CD4-positive, alpha-beta T cell treated with Interleukin-21 for 1 hour (primary cell): Measurements from ENCODE around the gene MYLK.

Experiments used
- DNase-seq: peaks from one replicate; pipeline ENCODE4 v3.0.0-alpha.2; 2020

Gene MYLK

GRCh38 chr3:123658118-123658851 is 225.8 kb downstream of the MYLK start:
- DNase-seq = no peak

GRCh38 chr3:123657568-123657967 is 226.6 kb downstream of the MYLK start:
- DNase-seq = no peak

GRCh38 chr3:123657111-123657510 is 227.0 kb downstream of the MYLK start:
- DNase-seq = no peak

DNA sequence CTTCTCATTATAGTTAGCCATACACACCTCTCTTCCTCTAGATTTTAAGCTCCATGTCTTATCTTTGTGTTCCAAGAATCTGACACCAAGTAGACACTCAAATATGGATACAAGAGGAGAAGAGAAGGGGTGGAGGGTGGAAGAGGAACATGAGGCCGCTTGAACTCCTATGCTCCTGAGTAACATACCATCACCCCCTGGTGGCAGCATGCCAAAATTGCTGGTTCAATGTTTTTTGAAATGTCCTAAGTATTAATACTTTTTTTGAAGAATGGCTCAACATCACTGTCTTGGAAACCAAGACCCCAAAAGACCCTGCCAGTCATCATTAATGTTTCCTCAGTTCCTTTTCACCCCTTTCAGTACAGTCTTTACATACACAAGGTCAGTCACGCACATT is 227.4 kb downstream of the MYLK start:
- no peak for DNase-seq

DNA sequence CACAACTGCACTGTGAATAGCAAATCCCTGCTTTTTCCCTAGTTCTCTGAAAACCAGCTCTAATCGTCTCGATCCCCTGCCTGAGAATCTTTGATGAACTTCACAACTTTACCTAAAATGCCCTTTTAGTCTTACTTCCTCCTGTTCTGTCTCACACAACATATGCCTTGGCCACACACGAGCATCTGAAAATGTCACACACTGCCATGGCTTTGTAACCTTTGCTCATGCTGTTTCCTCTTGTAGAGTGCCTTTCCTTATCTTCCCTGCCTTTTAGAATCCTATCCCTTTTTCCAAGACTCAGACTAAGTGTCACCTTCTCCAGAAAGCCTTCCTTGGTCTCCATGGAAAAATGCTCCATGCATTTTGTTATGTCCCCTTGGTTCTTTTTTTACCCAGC is 227.9 kb downstream of the MYLK start:
- no peak for DNase-seq

GRCh38 chr3:123655400-123655799 is 228.7 kb downstream of the MYLK start:
- DNase-seq = no peak

GRCh38 chr3:123653221-123653682 is 230.9 kb downstream of the MYLK start:
- DNase-seq = no peak

GRCh38 chr3:123652342-123652984 is 231.7 kb downstream of the MYLK start:
- DNase-seq = peak; percentile 10

- no peak for DNase-seq
Measured at GRCh38 chr3:123651449-123652341, 232.4 kb downstream of the MYLK start.

DNA sequence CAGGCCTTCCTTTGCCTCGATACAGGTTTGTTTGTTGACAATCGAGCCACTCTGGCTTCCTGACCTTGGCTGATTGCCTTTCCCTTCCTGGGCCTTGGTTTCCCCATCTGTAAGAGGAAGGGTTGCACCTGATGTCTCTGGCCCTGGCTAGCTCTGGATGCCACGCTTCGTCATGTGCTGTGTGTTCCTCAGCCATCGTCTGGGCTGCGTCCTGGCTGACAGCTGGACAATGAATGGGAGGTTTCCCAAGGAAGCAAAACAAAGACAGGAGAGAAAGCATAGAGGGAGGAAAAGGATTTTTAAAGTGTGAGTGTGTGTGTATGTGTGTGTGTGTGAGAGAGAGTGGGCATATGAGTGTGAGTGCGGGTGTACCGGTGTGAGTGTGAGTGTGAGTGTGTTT is 234.0 kb downstream of the MYLK start:
- DNase-seq = no peak

DNA sequence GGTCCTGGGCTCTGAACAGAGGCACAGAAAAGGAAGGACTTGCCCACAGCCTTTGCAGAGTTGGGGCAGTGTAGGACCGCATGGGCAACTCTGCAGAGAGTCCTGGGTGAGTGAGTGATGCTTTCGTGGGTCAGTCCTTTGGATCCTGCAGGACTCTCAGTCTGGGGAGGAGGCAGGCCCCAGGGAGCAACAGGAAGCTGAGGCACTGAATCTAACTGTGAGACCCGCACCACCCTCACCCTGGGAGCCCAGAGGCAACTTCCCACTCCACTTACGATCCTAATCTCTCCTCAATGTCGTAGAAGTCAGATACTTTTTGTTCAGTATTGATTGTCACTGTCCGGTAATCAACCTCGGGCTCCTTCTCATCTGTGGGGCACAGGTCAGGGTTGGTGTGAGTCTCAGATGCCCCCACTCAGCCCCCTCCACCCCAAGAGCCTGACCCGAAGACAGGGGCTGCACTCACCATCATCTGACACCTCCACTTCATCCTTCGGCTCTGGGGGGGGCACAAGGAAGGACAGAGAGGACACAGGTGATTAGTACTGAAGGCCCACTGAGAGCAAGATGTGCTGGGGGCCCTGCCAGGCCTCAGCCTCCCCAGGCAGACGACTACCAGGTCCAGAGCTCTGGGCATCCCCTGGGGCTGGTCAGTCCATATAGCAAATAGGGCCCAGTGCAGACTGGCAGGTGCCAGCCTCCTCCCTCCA is 235.3 kb downstream of the MYLK start:
- no peak for DNase-seq

DNA sequence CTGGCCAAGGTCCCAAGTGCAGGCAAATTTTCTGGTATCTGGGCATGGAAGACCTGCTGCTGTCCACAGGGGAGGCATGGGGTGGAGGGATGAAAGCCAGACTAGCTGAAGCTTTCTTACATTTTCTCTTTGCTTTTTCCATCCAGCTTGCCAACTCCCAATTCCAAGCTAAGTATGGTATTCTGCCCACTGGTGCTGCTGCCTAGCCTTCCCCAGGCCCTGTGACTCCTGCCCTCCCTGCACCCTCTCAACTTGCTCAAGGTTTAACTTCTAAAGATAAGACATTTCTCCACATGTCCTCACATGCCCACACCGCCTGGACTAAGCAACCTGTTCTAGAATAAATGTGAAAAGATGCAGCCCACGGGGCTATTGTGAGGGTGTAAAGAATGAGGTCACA is 239.8 kb downstream of the MYLK start:
- DNase-seq = no peak

DNA sequence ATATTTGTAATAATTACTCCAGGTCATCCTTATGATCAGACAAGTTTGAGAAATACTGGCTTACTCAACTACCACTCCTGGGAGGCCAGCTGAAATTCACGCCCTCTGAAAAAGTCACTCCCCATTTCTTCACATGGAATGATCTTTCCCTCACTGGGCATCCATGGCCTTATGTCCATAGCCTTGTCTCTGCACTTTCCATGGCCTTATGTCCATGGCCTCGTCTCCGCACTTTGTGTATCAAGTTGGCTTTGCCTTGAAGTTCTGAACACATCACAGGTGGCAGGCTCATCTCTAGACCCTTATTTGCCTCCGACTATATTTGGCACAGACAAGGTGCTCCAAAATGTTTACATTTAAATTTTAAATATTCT is 241.2 kb downstream of the MYLK start:
- DNase-seq = no peak

DNA sequence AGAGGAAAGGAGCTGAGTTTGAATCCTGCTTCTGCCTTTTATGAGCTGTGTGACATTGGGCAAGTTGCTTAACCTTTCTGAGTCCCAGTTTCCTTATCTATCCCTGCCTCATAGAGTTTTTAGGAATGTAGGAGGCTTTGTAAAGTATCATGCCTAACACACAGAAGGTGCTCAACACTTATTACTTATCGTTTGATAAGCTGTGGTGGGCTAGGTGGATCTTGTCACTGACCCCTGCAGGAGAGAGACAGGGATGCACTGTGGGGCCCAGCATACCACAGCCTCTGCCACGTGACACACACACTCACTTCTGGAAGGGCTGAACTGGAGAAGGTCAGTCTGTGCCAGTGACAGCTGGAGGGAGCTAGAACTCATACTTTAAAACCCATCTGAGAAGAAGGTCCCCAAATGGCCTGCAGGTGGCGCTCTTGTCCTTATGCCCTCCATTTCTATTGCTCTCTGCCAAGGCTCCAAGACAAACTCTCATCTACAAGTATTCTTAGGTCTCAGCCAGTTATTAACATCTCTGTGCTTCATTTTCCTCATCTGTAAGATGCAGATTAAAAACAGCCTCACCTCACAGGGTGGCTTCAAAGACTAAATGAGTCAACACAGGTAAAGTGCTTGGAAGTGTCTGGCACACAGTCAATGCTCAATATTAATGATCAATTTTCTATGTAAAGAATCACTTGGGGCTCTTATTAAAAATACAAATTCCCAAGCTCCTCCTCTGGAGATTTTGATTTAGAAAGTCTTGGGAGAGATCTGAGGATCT is 241.8 kb downstream of the MYLK start:
- DNase-seq = peak; percentile 37

DNA sequence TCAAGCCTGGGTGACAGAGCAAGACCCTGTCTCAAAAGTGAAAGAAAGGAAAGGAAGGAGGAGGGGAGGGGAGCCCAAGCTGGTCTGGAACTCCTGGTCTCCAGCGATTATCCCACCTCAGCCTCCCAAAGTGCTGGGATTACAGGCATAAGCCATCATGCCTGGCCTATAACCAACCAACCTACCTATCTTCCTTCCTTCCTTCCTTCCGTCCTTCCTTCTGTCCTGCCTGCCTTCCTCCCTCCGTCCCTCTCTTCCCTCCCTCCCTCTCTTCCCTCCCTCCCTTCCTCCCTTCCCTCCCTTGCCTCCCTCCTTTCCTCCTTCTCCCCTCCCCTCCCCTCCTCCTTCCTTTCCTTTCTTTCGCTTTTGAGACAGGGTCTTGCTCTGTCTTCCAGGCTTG is 242.6 kb downstream of the MYLK start:
- no peak for DNase-seq

GRCh38 chr3:123640740-123641462 is 243.2 kb downstream of the MYLK start:
- DNase-seq = no peak

GRCh38 chr3:123640311-123640710 is 243.8 kb downstream of the MYLK start:
- DNase-seq = no peak

DNA sequence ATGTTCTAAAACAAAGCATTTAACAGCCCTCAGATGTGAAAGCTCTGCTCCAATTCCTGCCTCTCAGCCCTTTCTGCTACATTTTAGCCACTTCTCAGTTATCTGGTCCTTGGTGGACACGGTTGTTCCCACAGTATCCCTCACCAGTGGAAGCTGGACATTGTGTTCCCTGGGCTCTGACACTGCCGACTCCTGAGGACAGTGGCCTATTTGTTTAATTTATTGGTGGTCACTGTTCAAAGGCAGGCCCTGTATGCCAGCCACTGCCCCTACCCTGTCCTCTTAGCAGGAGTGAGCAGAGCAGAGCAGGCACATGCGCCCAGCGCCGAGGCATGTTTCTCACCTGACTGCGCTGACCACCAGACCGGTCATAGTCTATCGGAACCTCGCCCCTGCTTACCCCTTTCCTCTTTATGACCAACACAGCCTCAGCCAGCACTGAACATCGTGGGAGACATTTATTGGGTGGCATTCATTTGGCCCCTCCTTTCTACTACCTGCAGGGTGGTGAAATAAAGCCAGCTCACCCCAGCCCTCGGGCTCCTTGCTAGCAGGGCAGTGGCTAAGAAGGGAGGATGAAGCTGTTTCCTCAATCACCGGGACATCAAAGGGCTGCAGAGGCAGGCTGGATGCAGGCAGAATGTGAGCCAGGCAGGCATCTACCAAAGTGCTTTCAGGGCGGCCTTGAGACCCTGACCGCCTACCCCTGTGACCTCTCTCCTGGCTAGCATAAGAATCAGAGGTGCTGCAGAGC is 245.0 kb downstream of the MYLK start:
- DNase-seq = no peak

- no peak for DNase-seq
Measured at GRCh38 chr3:123637841-123638240, 246.3 kb downstream of the MYLK start.

DNA sequence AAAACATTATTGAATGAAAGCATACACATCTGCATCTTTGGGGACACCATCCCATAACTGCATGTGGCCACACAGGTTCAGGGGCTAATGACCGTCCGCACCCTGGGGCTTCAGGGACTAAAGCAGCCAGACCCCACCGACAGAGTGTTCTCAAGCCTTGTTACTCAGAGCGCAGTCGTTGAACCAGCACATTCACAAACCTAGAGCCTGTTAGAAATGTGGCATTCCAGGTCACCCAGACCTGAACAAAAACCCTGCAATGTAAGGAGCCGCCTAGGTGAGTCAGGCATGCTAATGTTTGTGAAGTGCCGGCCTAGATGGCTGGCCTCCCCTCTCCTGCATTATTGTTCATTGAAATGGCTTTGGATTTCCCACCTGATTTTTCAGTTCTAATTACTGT is 247.0 kb downstream of the MYLK start:
- DNase-seq = no peak

GRCh38 chr3:123636431-123636841 is 247.7 kb downstream of the MYLK start:
- no peak for DNase-seq
